GM11168 (cell line): ENCODE data around the gene GPR37L1.

ENCODE experiments used
- in situ Hi-C: fragments of 300-500 bp; cut with MboI; formaldehyde crosslinking; loops from one replicate; pipeline ENCODE4 v1.12.0; 2022; ENCODE audit warnings: low sequenced_read_pairs; ENCODE audit not compliant: unreplicated experiment

Gene GPR37L1

GRCh38 chr1:202122639-202123335 lies at the start of gene GPR37L1:
TSS of gene GPR37L1 (plus strand) at chr1:202122917. CDS start at chr1:202122964, 47 bp downstream.
- in situ Hi-C loops = loop anchor here (5.0 to 25.0 kb wide), 2 partner anchors 110 to 235 kb away; partner anchors contain the start of genes ELF3 and SHISA4

GRCh38 chr1:202073206-202073605 lies 49.5 kb upstream of the GPR37L1 start:
- in situ Hi-C loops = no loop called here

- in situ Hi-C loops = no loop called here
These were observed 47.7 kb upstream of the GPR37L1 start for GRCh38 chr1:202074985-202075384.

- in situ Hi-C loops = no loop called here
These were observed 47.3 kb upstream of the GPR37L1 start for GRCh38 chr1:202075389-202075788.

- in situ Hi-C loops = no loop called here
These were observed 46.6 kb upstream of the GPR37L1 start for GRCh38 chr1:202076050-202076511.

- in situ Hi-C loops = no loop called here
These were observed 44.5 kb upstream of the GPR37L1 start for GRCh38 chr1:202078241-202078640.

GRCh38 chr1:202081992-202082391 lies 40.7 kb upstream of the GPR37L1 start:
- in situ Hi-C loops = no loop called here

- in situ Hi-C loops = no loop called here
These were observed 37.7 kb upstream of the GPR37L1 start for GRCh38 chr1:202084791-202085681.

- in situ Hi-C loops = no loop called here
These were observed 36.9 kb upstream of the GPR37L1 start for GRCh38 chr1:202085682-202086373.

GRCh38 chr1:202086579-202087350 lies 36.0 kb upstream of the GPR37L1 start:
- in situ Hi-C loops = no loop called here

- in situ Hi-C loops = no loop called here
These were observed 34.5 kb upstream of the GPR37L1 start for GRCh38 chr1:202088206-202088605.

- in situ Hi-C loops = no loop called here
These were observed 31.7 kb upstream of the GPR37L1 start for GRCh38 chr1:202090994-202091393.

- in situ Hi-C loops = no loop called here
These were observed 28.9 kb upstream of the GPR37L1 start for GRCh38 chr1:202093858-202094257.

GRCh38 chr1:202101184-202101583 lies 21.5 kb upstream of the GPR37L1 start:
- in situ Hi-C loops = loop anchor here (25.0 kb wide), 1 partner anchor 214 kb away; the partner anchor contains the start of gene SHISA4

GRCh38 chr1:202104073-202104472 lies 18.6 kb upstream of the GPR37L1 start:
- in situ Hi-C loops = loop anchor here (25.0 kb wide), 1 partner anchor 217 kb away; the partner anchor contains the start of gene SHISA4

- in situ Hi-C loops = loop anchor here (25.0 kb wide), 1 partner anchor 218 kb away; the partner anchor contains the start of gene SHISA4
These were observed 17.0 kb upstream of the GPR37L1 start for GRCh38 chr1:202105571-202106339.

GRCh38 chr1:202106340-202107254 lies 16.1 kb upstream of the GPR37L1 start:
- in situ Hi-C loops = loop anchor here (25.0 kb wide), 1 partner anchor 219 kb away; the partner anchor contains the start of gene SHISA4

- in situ Hi-C loops = loop anchor here (25.0 kb wide), 1 partner anchor 220 kb away; the partner anchor contains the start of gene SHISA4
These were observed 15.4 kb upstream of the GPR37L1 start for GRCh38 chr1:202107321-202107761.
